HepG2 (cell line): ENCODE measurements around the gene RNPS1. TPM values are rescaled to one million over a fixed set of nuclear protein-coding genes. Genes with fewer than 3 reads are reported as not detected.

Source experiments
- CBX1 ChIP-seq: IDR thresholded peaks from one replicate; pipeline ENCODE4 v1.6.1; 2016; ENCODE audit warnings: antibody characterized with exemption, low read depth
- CHD2 ChIP-seq: IDR thresholded peaks from 2 replicates; pipeline ENCODE4 v1.6.1; 2011; ENCODE audit warnings: low read depth, low read length, improper control_type of control experiment
- DNMT1 ChIP-seq: sonication (generic); formaldehyde crosslinking; IDR thresholded peaks from 2 replicates; pipeline ENCODE4 v1.5.1; 2020; ENCODE audit warnings: mild to moderate bottlenecking, missing genetic modification reagents
- FLYWCH1 ChIP-seq: sonication (generic); formaldehyde crosslinking; IDR thresholded peaks from 2 replicates; pipeline ENCODE4 v1.8.1; 2023; ENCODE audit warnings: mild to moderate bottlenecking, missing genetic modification reagents
- FOSL1 ChIP-seq: sonication (generic); formaldehyde crosslinking; IDR thresholded peaks from 2 replicates; pipeline ENCODE4 v1.9.0; 2021; ENCODE audit warnings: missing genetic modification reagents, borderline replicate concordance
- IRF2 ChIP-seq: IDR thresholded peaks from 2 replicates; pipeline ENCODE4 v1.6.1; 2018; ENCODE audit warnings: missing genetic modification reagents, missing compliant biosample characterization
- MED13 ChIP-seq: sonication (generic); formaldehyde crosslinking; IDR thresholded peaks from 2 replicates; pipeline ENCODE4 v1.5.0; 2020; ENCODE audit warnings: missing genetic modification reagents
- NKX3-1 ChIP-seq: sonication (generic); formaldehyde crosslinking; IDR thresholded peaks from 2 replicates; pipeline ENCODE4 v1.5.0; 2020; ENCODE audit warnings: missing genetic modification reagents
- PHF8 ChIP-seq: sonication (generic); formaldehyde crosslinking; IDR thresholded peaks from 2 replicates; pipeline ENCODE4 v1.5.0; 2020; ENCODE audit warnings: missing genetic modification reagents
- PITX1 ChIP-seq: sonication (generic); formaldehyde crosslinking; IDR thresholded peaks from 2 replicates; pipeline ENCODE4 v1.5.1; 2020; ENCODE audit warnings: mild to moderate bottlenecking, missing genetic modification reagents
- RARA ChIP-seq: IDR thresholded peaks from 2 replicates; pipeline ENCODE4 v1.6.1; 2016; ENCODE audit warnings: missing genetic modification reagents, missing compliant biosample characterization
- RFX1 ChIP-seq: fragments of 450-650 bp; IDR thresholded peaks from 2 replicates; pipeline ENCODE4 v1.6.1; 2017
- SIX1 ChIP-seq: sonication (generic); formaldehyde crosslinking; IDR thresholded peaks from 2 replicates; pipeline ENCODE4 v1.4.0; 2020; ENCODE audit warnings: missing genetic modification reagents, borderline replicate concordance
- ZFP37 ChIP-seq: sonication (generic); formaldehyde crosslinking; IDR thresholded peaks from 2 replicates; pipeline ENCODE4 v1.4.0; 2020; ENCODE audit warnings: missing genetic modification reagents, borderline replicate concordance
- ZFP62 ChIP-seq: sonication (generic); formaldehyde crosslinking; IDR thresholded peaks from 2 replicates; pipeline ENCODE4 v1.4.0; 2020; ENCODE audit warnings: missing genetic modification reagents
- ZNF17 ChIP-seq: sonication (generic); formaldehyde crosslinking; IDR thresholded peaks from 2 replicates; pipeline ENCODE4 v1.5.0; 2020; ENCODE audit warnings: mild to moderate bottlenecking, missing genetic modification reagents
- ZNF3 ChIP-seq: IDR thresholded peaks from 2 replicates; pipeline ENCODE4 v1.7.0; 2017; ENCODE audit warnings: inconsistent platforms
- ZNF317 ChIP-seq: sonication (generic); formaldehyde crosslinking; IDR thresholded peaks from 2 replicates; pipeline ENCODE4 v1.5.0; 2020; ENCODE audit warnings: mild to moderate bottlenecking, missing genetic modification reagents
- ZNF616 ChIP-seq: sonication (generic); formaldehyde crosslinking; IDR thresholded peaks from 2 replicates; pipeline ENCODE4 v1.5.0; 2020; ENCODE audit warnings: low read depth, mild to moderate bottlenecking, missing genetic modification reagents
- ZNF780A ChIP-seq: sonication (generic); formaldehyde crosslinking; IDR thresholded peaks from 2 replicates; pipeline ENCODE4 v1.8.0; 2022; ENCODE audit warnings: mild to moderate bottlenecking, missing genetic modification reagents, moderate library complexity
- ZNF883 ChIP-seq: sonication (generic); formaldehyde crosslinking; IDR thresholded peaks from 2 replicates; pipeline ENCODE4 v1.5.1; 2020; ENCODE audit warnings: mild to moderate bottlenecking, missing genetic modification reagents; ENCODE audit errors: not compliant biosample characterization
- ZSCAN31 ChIP-seq: sonication (generic); formaldehyde crosslinking; IDR thresholded peaks from 2 replicates; pipeline ENCODE4 v1.5.0; 2020; ENCODE audit warnings: low read depth, mild to moderate bottlenecking, missing genetic modification reagents
- ZSCAN9 ChIP-seq: IDR thresholded peaks from 2 replicates; pipeline ENCODE4 v1.6.1; 2016; ENCODE audit warnings: borderline replicate concordance
- polyA plus RNA-seq, 8 experiments: library from polyadenylated mRNA; depleted of rRNA in 3 of 8; stranded (reverse) in 7 of 8; unstranded in 1 of 8; fragments of >200 nt; fragmentation: Illumina TruSeq in 4 of 8; extraction: Trizol in 4 of 8; gene quantifications; 2 replicates each; pipeline versions ENCODE4 v1.2.1 to v1.2.3, GENCODE V29; 2011 to 2016; ENCODE audit warnings: low read depth in 4 of 8, missing spikeins in 1 of 8, mixed read lengths in 1 of 8; ENCODE audit not compliant: insufficient read depth in 1 of 8
- total RNA-seq, 5 experiments: library from RNA; depleted of rRNA; stranded (reverse); fragments of >200 nt; fragmentation: Illumina TruSeq; extraction: Trizol; gene quantifications; 2 replicates each; pipeline ENCODE4 v1.2.3, GENCODE V29; 2016; ENCODE audit warnings: low read depth in 1 of 5
- TF ChIP-seq, protein P1 (sequence below): sonication (generic); formaldehyde crosslinking; IDR thresholded peaks from 2 replicates; pipeline ENCODE4 v1.5.0; 2020; ENCODE audit warnings: mild to moderate bottlenecking, missing genetic modification reagents, borderline replicate concordance
- TF ChIP-seq, protein P2 (sequence below): sonication (generic); formaldehyde crosslinking; IDR thresholded peaks from 2 replicates; pipeline ENCODE4 v1.8.0; 2022; ENCODE audit warnings: missing genetic modification reagents, mild to moderate bottlenecking, inconsistent platforms, borderline replicate concordance
- TF ChIP-seq, protein P3 (sequence below): sonication (generic); formaldehyde crosslinking; IDR thresholded peaks from 2 replicates; pipeline ENCODE4 v1.8.0; 2023; ENCODE audit warnings: mild to moderate bottlenecking, missing genetic modification reagents
- TF ChIP-seq, protein P4 (sequence below): sonication (generic); formaldehyde crosslinking; IDR thresholded peaks from 2 replicates; pipeline ENCODE4 v1.4.0; 2020; ENCODE audit warnings: missing genetic modification reagents, mild to moderate bottlenecking, borderline replicate concordance

The RNPS1 gene
- total and polyA plus RNA-seq, 2 of the 13 experiments (the other 11 are each of a cell fraction or from before 2014, with no cell fraction given) = 126 to 133 TPM

DNA sequence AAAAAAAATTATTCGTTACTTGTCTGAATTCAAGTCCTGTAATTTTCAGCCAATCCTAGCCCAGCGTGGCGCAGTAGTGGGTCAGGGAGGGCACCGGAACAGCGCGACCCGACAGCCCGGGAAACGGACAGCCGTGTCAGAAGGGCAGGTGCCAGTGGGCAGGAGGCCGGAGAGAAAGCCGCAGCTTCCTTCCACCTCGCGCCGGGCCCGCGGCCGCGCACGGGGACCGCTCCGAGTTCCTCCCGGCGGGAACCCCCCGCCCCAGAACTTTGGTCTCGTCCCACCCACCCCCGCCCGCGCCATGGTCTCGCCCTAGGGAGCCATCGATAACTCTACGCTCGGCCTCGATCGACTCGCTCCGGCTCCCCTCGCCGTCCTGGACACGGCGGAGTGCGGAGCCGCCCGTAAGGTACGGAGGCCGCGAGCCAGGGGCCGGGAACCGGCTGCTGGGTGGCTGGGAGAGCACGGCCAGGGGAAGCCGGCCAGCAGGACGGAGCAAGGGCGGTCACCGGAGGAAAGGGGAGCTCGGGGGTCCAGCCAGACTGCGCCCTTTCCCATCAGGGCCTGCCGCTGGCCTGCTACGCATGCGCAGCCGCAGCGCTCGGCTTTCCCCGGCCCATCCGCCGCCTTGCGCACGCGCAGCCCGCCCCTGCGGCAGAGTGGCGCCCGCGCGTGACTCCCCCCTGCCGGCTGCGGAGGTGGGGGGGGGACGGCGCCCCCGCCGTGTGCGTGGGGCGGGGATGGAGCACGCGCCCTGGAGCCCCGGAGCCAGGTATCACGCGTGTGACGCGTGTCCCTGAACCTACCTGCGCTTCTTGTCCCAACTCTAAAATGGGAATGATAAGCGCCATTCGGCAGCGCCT lies 62.6 kb downstream of the RNPS1 start, which contains the start of gene MLST8 (continued):
- TF ChIP-seq, protein P1, sequence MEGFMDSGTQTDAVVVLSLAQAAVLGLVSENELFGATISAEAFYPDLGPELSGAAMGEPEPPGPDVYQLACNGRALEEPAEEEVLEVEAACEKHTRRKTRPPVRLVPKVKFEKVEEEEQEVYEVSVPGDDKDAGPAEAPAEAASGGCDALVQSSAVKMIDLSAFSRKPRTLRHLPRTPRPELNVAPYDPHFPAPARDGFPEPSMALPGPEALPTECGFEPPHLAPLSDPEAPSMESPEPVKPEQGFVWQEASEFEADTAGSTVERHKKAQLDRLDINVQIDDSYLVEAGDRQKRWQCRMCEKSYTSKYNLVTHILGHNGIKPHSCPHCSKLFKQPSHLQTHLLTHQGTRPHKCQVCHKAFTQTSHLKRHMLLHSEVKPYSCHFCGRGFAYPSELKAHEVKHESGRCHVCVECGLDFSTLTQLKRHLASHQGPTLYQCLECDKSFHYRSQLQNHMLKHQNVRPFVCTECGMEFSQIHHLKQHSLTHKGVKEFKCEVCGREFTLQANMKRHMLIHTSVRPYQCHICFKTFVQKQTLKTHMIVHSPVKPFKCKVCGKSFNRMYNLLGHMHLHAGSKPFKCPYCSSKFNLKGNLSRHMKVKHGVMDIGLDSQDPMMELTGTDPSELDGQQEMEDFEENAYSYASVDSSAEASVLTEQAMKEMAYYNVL (CRISPR knock-in tag) = peak; percentile 68; the same call in 1 of the 2 replicates
- TF ChIP-seq IRF2 (no peak; the same call in 1 of the 2 replicates), CBX1 (peak; percentile 16), RARA (CRISPR knock-in tag) (no peak), ZNF3 (CRISPR knock-in tag) (no peak), ZNF883 (CRISPR knock-in tag) (no peak), PITX1 (no peak), RFX1 (no peak), MED13 (CRISPR knock-in tag) (no peak), ZFP37 (no peak), FLYWCH1 (CRISPR knock-in tag) (no peak), ZFP62 (CRISPR knock-in tag) (no peak), CHD2 (no peak), ZSCAN9 (CRISPR knock-in tag) (peak; percentile 62; the same call in 1 of the 2 replicates), PHF8 (CRISPR knock-in tag) (peak; percentile 100), NKX3-1 (CRISPR knock-in tag) (0 out of 2 replicates have a peak, but pooled peaks have one; percentile 26), ZNF780A (no peak), SIX1 (CRISPR knock-in tag) (no peak), ZNF616 (CRISPR knock-in tag) (peak; percentile 24; the same call in 1 of the 2 replicates), ZNF17 (CRISPR knock-in tag) (0 out of 2 replicates have a peak, but pooled peaks have one; percentile 23), ZNF317 (CRISPR knock-in tag) (peak; percentile 64; the same call in 1 of the 2 replicates), ZSCAN31 (CRISPR knock-in tag) (0 out of 2 replicates have a peak, but pooled peaks have one; percentile 61), DNMT1 (CRISPR knock-in tag) (no peak), FOSL1 (CRISPR knock-in tag) (no peak)
- TF ChIP-seq, protein P2, sequence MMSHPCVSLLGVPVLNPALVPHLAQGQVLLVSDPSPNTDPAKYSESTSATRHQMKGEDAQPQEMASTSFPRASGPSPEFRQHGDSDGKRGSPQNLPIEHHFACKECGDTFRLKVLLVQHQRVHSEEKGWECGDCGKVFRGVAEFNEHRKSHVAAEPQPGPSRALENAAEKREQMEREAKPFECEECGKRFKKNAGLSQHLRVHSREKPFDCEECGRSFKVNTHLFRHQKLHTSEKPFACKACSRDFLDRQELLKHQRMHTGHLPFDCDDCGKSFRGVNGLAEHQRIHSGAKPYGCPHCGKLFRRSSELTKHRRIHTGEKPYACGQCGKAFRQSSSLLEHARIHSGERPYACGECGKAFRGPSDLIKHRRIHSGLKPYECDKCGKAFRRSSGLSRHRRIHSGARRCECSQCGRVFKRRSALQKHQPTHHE = no peak
- TF ChIP-seq, protein P3, sequence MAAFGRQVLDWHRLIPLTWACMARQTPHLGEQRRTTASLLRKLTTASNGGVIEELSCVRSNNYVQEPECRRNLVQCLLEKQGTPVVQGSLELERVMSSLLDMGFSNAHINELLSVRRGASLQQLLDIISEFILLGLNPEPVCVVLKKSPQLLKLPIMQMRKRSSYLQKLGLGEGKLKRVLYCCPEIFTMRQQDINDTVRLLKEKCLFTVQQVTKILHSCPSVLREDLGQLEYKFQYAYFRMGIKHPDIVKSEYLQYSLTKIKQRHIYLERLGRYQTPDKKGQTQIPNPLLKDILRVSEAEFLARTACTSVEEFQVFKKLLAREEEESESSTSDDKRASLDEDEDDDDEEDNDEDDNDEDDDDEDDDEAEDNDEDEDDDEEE = 0 out of 2 replicates have a peak, but pooled peaks have one; percentile 30
- TF ChIP-seq, protein P4, sequence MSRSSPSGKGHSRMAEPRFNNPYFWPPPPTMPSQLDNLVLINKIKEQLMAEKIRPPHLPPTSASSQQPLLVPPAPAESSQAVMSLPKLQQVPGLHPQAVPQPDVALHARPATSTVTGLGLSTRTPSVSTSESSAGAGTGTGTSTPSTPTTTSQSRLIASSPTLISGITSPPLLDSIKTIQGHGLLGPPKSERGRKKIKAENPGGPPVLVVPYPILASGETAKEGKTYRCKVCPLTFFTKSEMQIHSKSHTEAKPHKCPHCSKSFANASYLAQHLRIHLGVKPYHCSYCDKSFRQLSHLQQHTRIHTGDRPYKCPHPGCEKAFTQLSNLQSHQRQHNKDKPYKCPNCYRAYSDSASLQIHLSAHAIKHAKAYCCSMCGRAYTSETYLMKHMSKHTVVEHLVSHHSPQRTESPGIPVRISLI (CRISPR knock-in tag) = no peak; the same call in 1 of the 2 replicates
